Mononuclear cell (primary cell): ENCODE results near the gene FAM149B1. TPM values are rescaled to one million over a fixed set of nuclear protein-coding genes. Genes with fewer than 3 reads are reported as not detected.
"Not testable (repeated sequence)": the region's sequence is repeated elsewhere in the genome, so short reads cannot be mapped to it uniquely, and the experiment has no call there.

Source experiments
- H3K27me3 ChIP-seq: 2 replicates; pipeline ENCODE4 v1.6.0; 2011; ENCODE audit warnings: low read length, control low read depth; ENCODE audit not compliant: insufficient read depth
- H3K4me1 ChIP-seq: 2 replicates; pipeline ENCODE4 v1.5.1; 2011; ENCODE audit warnings: mild to moderate bottlenecking, low read length, control low read depth; ENCODE audit not compliant: insufficient read depth
- H3K4me3 ChIP-seq: 2 replicates; pipeline ENCODE4 v1.5.1; 2011; ENCODE audit warnings: mild to moderate bottlenecking, low read length, moderate library complexity
- H3K9me3 ChIP-seq: 2 replicates; pipeline ENCODE4 v1.5.1; 2011; ENCODE audit warnings: low read depth, mild to moderate bottlenecking, control low read depth, low read length
- total RNA-seq: library from RNA; depleted of rRNA; stranded (reverse); fragments of >200 nt; gene quantifications from one replicate; pipeline ENCODE4 v1.2.3, GENCODE V29; 2012

Gene FAM149B1
- 8.6 TPM for total RNA-seq

DNA sequence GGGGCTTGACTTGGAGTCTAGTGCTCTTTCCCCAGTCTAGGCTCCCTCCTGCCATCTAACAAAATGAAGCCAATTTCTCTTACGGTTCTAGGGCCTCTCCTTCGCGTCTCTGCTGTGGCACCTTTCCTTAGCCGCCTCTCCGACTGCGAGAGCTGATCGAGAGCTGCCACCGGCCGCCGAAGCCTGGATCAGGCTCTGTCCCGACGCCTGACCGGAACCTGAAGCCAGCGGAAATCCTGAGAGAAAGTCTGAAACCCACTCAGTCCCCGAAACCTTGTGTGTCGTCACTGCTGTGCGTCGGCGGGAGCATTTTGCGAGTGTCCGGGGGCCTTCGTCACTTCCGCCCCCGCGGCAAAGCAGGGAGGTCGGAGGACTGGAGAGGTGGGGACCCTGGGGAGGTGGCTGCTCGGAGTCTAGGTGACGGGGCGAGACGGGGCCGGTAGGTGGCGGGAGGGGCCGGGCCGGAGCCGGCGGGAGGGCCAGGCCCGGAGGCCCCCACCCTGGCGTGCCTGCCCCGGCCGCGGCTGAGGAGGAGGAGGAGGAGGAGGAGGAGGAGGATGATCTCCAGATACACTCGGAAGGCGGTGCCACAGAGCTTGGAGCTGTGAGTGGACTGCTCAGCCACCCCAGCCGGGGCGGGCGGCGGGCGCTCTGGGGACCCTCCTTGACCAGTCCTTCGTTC lies at the start of gene FAM149B1, which contains the start of gene ECD:
FAM149B1 (plus strand) TSS at position 337 of the 682 bp plus-strand sequence; CDS start at position 558, 221 bp downstream.
ECD (minus strand) TSS at position 226 of the 682 bp plus-strand sequence. CDS start 4,071 bp downstream, outside the sequence.
- H3K4me1 ChIP-seq = peaks cover 24% of the 10 kb centered on the region
- no peaks in the 10 kb centered on the region for H3K9me3 ChIP-seq
- peak within 1 kb of the TSS; percentile 71 for H3K4me3 ChIP-seq
- no peaks in the 10 kb centered on the region for H3K27me3 ChIP-seq

- no peaks in the 10 kb centered on the region for H3K4me1 ChIP-seq
- H3K4me3 ChIP-seq = no peak overlapping the region
- no peaks in the 10 kb centered on the region for H3K9me3 ChIP-seq
- no peaks in the 10 kb centered on the region for H3K27me3 ChIP-seq
These were observed 48.5 kb upstream of the FAM149B1 start for GRCh38 chr10:73119457-73119856.

GRCh38 chr10:73119952-73120351 lies 48.0 kb upstream of the FAM149B1 start:
- no peak overlapping the region for H3K4me3 ChIP-seq
- no peaks in the 10 kb centered on the region for H3K27me3 ChIP-seq
- H3K4me1 ChIP-seq = no peaks in the 10 kb centered on the region
- H3K9me3 ChIP-seq = no peaks in the 10 kb centered on the region

GRCh38 chr10:73126343-73126742 lies 41.6 kb upstream of the FAM149B1 start:
- Histone ChIP-seq H3K27me3 (no peaks in the 10 kb centered on the region), H3K4me1 (no peaks in the 10 kb centered on the region), H3K4me3 (no peak overlapping the region), H3K9me3 (no peaks in the 10 kb centered on the region)

GRCh38 chr10:73131301-73131700 lies 36.6 kb upstream of the FAM149B1 start:
- Histone ChIP-seq H3K4me3 (no peak overlapping the region), H3K4me1 (no peaks in the 10 kb centered on the region), H3K9me3 (no peaks in the 10 kb centered on the region), H3K27me3 (no peaks in the 10 kb centered on the region)

- Histone ChIP-seq H3K4me1 (no peaks in the 10 kb centered on the region), H3K27me3 (no peaks in the 10 kb centered on the region), H3K9me3 (no peaks in the 10 kb centered on the region), H3K4me3 (no peak overlapping the region)
These were observed 35.8 kb upstream of the FAM149B1 start for GRCh38 chr10:73131913-73132686.

GRCh38 chr10:73134727-73135126 lies 33.2 kb upstream of the FAM149B1 start:
- H3K9me3 ChIP-seq = no peaks in the 10 kb centered on the region
- no peaks in the 10 kb centered on the region for H3K4me1 ChIP-seq
- no peaks in the 10 kb centered on the region for H3K27me3 ChIP-seq

DNA sequence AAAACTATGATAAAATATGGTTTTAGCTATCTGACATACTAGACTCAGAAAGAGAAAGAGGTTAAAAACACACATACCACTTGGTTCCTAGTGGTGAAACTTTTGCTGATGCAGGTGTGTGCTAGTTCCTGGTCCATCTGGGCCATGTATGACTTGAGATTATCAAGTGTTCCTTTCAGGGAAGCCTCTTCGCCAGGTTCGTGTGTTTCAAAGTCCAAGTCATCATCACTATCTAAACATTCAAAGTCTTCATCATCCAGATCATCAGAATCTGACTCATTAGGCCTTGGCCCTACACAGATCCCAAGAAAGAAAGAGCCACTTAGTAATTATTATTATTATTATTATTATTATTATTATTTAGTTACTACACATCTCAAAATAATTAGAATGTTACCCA lies 31.3 kb upstream of the FAM149B1 start:
- no peaks in the 10 kb centered on the region for H3K4me1 ChIP-seq
- H3K27me3 ChIP-seq = no peaks in the 10 kb centered on the region
- H3K4me3 ChIP-seq = no peak overlapping the region
- no peaks in the 10 kb centered on the region for H3K9me3 ChIP-seq

More at GRCh38 chr10:73134727-73135126, 33.2 kb upstream of the FAM149B1 start:
- H3K4me3 ChIP-seq = no peak overlapping the region

GRCh38 chr10:73139251-73139650 lies 28.7 kb upstream of the FAM149B1 start:
- Histone ChIP-seq H3K4me3 (no peak overlapping the region), H3K27me3 (no peaks in the 10 kb centered on the region), H3K9me3 (no peaks in the 10 kb centered on the region), H3K4me1 (no peaks in the 10 kb centered on the region)

GRCh38 chr10:73141603-73142002 lies 26.3 kb upstream of the FAM149B1 start:
- no peak overlapping the region for H3K4me3 ChIP-seq
- H3K27me3 ChIP-seq = no peaks in the 10 kb centered on the region
- H3K4me1 ChIP-seq = no peaks in the 10 kb centered on the region
- no peaks in the 10 kb centered on the region for H3K9me3 ChIP-seq

DNA sequence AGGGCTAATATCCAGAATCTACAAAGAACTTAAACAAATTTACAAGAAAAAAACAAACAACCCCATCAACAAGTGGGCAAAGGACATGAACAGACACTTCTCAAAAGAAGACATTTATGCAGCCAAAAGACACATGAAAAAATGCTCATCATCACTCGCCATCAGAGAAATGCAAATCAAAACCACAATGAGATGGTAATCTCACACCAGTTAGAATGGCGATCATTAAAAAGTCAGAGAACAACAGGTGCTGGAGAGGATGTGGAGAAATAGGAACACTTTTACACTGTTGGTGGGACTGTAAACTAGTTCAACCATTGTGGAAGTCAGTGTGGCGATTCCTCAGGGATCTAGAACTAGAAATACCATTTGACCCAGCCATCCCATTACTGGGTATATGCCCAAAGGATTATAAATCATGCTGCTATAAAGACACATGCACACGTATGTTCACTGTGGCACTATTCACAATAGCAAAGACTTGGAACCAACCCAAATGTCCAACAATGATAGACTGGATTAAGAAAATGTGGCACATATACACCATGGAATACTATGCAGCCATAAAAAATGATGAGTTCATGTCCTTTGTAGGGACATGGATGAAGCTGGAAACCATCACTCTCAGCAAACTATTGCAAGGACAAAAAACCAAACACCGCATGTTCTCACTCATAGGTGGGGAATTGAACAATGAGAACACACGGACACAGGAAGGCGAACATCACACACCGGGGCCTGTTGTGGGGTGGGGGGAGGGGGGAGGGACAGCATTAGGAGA lies 17.1 kb upstream of the FAM149B1 start:
- not testable (repeated sequence) for H3K4me1 ChIP-seq, H3K27me3 ChIP-seq, H3K9me3 ChIP-seq, H3K4me3 ChIP-seq

GRCh38 chr10:73152009-73152408 lies 15.9 kb upstream of the FAM149B1 start:
- Histone ChIP-seq H3K9me3 (no peaks in the 10 kb centered on the region), H3K4me1 (no peaks in the 10 kb centered on the region), H3K4me3 (no peak overlapping the region), H3K27me3 (no peaks in the 10 kb centered on the region)

DNA sequence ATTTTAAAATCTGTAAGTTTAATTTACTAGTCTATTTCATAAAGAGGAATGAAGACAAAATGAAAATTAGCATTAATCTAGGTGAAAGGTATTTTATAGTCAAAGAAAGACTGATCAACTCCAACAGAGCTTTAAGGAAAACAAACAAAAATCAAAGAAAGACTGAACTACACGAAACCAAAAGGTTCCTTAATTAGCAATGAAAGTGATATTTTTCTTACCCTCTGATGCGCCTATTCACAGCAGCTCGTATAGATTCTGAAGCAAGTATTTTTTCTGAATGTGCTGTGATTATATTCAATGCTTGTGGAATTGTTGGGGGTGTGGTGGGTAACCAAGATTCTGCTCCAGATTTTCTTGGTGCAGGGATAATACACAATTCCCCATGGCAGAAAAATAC lies 11.9 kb upstream of the FAM149B1 start:
- Histone ChIP-seq H3K27me3 (no peaks in the 10 kb centered on the region), H3K4me3 (no peak overlapping the region), H3K4me1 (no peaks in the 10 kb centered on the region), H3K9me3 (no peaks in the 10 kb centered on the region)

DNA sequence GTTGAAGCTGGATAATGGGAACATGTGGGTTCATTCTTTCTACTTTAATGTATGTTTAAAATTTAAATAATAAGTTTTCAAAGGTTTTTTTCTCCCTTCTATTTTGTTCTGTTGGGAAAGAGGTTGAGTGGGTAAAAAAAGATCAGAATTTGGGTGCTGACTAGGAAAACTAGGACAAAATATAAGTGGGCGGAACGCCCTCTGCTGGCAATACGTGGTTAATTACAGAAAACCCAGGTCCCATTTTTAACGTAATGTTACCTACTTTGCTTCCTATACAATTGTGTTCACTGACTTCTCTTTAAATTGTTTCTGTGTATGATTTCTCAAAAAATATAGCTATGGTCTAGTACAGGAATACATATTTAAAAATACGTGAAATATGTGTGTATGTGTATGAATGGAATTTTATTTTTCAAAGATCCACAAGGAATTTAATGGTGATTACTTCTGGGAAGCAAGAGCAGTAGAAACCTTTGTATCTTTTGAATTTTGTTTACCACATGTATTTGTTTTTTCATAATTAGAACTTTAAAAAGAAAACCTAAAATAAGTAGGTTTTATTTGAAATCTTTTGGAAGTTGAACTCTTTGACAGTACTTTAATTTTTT lies 8.8 kb upstream of the FAM149B1 start:
- H3K4me3 ChIP-seq = no peak overlapping the region
- H3K9me3 ChIP-seq = no peaks in the 10 kb centered on the region
- H3K27me3 ChIP-seq = no peaks in the 10 kb centered on the region
- H3K4me1 ChIP-seq = peaks cover 5% of the 10 kb centered on the region

DNA sequence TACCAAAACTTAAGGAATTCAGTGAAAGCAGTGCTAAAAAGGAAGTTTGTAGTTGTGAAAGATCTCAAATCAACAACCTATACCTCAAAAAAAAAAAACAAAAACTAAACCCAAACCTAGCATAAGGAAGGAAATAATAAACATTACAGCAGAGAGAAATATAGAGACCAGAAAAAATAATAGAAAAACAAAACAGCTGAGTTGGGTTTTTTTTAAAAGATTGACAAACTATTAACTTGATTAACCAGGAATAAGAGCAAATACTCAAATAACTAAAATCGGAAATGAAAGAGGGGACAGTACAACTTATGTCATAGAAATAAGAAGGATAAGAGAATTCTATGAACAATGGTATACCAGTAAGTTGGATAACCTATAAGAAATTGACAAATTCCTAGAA lies 6.8 kb upstream of the FAM149B1 start:
- Histone ChIP-seq H3K27me3 (no peaks in the 10 kb centered on the region), H3K4me1 (peaks cover 5% of the 10 kb centered on the region), H3K9me3 (no peaks in the 10 kb centered on the region), H3K4me3 (no peak overlapping the region)
